ENCODE measurements around the gene FAM13C.

FAM13C gene

DNA sequence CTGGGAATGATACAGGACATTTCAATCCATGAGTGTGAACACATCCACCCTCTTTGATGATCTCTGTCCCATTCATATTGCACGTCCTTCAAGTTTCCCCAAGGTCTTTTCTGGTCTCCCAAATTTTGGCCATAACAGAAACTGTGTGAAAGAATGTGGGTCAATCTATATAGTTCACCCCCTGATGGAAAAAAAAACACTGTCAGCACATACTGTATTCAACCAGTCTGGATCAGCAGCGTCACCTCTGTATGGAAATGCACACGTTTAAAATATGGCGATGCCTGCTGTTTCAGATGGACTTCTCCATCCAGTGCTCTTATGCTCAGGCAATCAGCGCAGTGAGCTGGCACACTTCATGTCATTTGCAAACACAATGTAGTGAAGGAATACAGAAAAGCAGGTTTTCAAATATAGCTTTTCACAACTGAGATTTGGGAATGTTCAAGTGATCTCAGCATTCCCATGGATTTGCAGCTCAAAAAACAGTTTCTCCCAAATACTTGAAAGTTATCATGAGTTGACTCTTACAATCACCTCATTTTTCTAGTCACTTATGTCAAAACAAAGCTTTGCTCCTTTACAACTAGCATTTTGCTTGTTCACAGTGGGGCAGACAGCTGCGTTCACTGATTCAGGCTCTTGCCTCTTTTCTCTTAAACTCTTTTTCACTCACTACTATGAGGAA lies 61.1 kb downstream of the FAM13C start:
- H3K4me3 ChIP-seq (replicated peaks; ENCODE audit: low read depth, low read length): no peak overlapping the region
- no peak for DNase-seq (ENCODE audit: low read depth)
- TF ChIP-seq, protein P1, sequence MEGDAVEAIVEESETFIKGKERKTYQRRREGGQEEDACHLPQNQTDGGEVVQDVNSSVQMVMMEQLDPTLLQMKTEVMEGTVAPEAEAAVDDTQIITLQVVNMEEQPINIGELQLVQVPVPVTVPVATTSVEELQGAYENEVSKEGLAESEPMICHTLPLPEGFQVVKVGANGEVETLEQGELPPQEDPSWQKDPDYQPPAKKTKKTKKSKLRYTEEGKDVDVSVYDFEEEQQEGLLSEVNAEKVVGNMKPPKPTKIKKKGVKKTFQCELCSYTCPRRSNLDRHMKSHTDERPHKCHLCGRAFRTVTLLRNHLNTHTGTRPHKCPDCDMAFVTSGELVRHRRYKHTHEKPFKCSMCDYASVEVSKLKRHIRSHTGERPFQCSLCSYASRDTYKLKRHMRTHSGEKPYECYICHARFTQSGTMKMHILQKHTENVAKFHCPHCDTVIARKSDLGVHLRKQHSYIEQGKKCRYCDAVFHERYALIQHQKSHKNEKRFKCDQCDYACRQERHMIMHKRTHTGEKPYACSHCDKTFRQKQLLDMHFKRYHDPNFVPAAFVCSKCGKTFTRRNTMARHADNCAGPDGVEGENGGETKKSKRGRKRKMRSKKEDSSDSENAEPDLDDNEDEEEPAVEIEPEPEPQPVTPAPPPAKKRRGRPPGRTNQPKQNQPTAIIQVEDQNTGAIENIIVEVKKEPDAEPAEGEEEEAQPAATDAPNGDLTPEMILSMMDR (IDR thresholded peaks at IDR 0.05; ENCODE audit: low read length, missing control alignments): no peak

GRCh38 chr10:59300386-59300785 lies 62.0 kb downstream of the FAM13C start:
- TF ChIP-seq, protein P1 (IDR thresholded peaks at IDR 0.05; ENCODE audit: low read length, missing control alignments): no peak
- H3K4me3 ChIP-seq (replicated peaks; ENCODE audit: low read depth, low read length): no peak overlapping the region
- no peak for DNase-seq (ENCODE audit: low read depth)

DNA sequence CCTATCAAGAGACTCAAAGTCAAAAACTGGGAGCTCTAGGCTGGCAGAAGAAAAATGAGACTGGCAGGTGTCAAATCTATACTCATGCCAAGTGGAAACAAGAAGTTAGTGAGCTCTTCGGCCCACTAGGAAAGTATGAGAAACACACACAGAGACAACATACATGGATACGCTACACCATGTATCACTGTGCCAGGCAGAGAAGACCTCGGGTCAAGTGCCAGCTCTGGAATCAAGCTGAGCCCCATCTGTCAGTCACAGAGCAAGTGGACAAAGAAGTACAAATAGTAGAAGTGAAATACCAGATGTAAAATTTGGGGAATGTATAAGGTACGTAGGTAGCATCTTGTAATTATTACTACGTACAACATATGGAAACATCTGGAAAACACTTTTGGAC lies 62.4 kb downstream of the FAM13C start:
- no peak for DNase-seq (ENCODE audit: low read depth)
- TF ChIP-seq, protein P1 (IDR thresholded peaks at IDR 0.05; ENCODE audit: low read length, missing control alignments): no peak
- no peak overlapping the region for H3K4me3 ChIP-seq (replicated peaks; ENCODE audit: low read depth, low read length)

GRCh38 chr10:59290448-59290847 lies 71.9 kb downstream of the FAM13C start:
- DNase-seq (ENCODE audit: low read depth): no peak

GRCh38 chr10:59289853-59290252 lies 72.5 kb downstream of the FAM13C start:
- TF ChIP-seq, protein P1 (IDR thresholded peaks at IDR 0.05; ENCODE audit: low read length, missing control alignments): no peak
- no peak for DNase-seq (ENCODE audit: low read depth)
- no peak overlapping the region for H3K4me3 ChIP-seq (replicated peaks; ENCODE audit: low read depth, low read length)

More at GRCh38 chr10:59290448-59290847, 71.9 kb downstream of the FAM13C start:
- TF ChIP-seq, protein P1 (IDR thresholded peaks at IDR 0.05; ENCODE audit: low read length, missing control alignments): no peak
- H3K4me3 ChIP-seq (replicated peaks; ENCODE audit: low read depth, low read length): no peak overlapping the region

DNA sequence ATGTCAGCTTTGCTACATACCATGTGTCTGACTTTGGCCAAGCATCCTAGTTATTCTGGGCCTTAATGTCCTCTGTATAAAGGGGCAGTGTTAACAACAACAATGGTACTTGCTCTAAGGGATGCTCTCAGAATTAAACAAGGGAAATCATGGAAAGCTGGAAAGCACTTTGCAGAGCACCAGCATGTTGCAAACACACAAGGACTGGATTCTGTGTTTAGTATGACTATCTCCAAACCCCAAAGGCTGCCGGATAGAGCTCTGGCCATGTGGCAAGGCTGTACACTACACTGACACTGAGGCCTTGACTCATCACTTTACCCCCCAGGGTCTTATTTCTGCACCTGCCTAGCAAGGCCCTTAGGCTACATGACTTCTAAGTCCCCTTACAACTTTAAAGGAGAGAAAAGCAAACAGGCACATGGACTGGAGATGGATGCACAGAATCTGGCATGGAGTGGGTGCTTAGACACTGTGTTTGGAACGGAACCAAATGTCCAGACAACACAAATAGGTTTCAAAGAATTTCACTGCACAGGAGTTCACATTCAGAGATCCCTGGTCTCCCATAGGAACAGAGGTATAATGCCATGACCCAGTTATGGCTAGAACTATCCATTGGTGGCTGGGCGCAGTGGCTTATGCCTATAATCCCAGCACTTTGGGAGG lies 74.6 kb downstream of the FAM13C start:
- no peak overlapping the region for H3K4me3 ChIP-seq (replicated peaks; ENCODE audit: low read depth, low read length)
- no peak for DNase-seq (ENCODE audit: low read depth)
- TF ChIP-seq, protein P1 (IDR thresholded peaks at IDR 0.05; ENCODE audit: low read length, missing control alignments): no peak

Data from fibroblast of pulmonary artery (primary cell).